HG03103 (cell line): Measurements from ENCODE around the gene ZMIZ1.

Source experiments
- ATAC-seq: cut with Tn5 transposase; IDR thresholded peaks from one replicate; pipeline ENCODE4 v1.9.1; 2021; ENCODE audit warnings: low read depth; ENCODE audit not compliant: unreplicated experiment

The ZMIZ1 gene

DNA sequence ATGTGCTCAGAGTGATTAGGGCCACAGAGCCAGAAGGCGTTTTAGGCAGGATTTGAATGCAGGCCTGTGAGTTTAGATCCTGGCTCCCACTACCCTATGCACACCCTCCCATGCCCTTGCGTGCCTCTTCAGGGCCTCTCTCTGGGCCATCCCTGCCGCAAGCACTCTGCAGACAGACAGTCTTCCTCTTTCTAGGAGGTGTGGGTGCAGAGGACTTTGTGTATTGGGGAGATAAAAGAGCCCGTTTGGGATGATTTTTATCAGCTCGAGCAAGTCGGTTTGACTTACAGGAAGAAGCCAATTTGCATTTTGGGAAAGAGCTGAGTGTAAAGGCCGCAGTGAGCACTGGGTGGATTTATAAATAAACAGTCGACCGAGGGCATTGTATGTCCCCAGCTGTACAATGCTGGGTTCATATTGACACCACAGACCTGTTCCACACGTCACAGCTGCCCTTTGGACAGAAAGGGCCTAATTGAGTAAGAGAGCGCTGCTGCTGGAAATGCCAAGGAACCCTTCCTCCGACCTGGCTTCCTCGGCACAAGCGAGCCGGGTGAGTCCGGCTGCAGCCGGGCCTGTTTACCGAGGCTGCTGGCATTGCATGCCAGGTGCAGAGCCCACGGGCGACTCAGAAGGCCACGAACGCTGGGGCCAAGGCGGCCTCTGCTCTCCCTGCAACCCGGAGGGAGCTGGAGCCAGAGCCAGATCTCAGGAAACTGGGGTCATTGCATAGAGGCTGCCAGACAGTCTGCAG lies 25.1 kb downstream of the ZMIZ1 start:
- ATAC-seq, result no peak

DNA sequence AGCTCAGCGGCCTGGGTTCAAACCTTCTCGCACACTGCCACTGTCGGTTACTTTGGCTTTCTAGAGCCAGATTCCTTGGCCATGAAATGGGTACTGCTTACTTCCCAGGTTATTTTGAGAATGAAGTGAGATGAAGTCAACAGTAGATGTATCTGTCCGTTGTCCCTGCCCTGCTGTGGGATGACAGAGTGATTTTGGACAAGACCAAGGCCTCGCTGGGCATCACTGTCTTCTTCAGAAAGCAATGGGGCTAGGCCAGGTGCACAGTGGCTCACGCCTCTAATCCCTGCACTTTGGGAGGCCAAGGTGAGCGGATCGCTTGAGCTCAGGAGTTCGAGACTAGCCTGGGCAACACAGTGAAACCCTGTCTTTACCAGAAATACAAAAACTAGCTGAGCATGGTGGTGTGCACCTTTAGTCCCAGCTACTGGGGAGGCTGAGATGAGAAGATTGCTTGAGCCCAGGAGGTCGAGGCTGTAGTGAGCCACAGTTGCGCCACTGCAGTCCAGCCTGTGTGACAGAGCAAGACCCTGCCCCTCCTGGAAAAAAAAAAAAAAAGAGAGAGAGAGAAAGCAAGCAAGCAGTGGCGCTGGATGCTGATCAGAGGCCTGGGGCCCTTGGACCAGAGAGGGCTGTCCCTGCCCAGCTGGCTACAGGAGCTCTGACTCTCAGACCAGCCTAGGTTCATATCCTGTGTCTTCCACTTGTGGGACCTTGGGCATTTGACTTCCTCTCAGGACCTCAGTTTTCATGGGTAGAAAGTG lies 25.8 kb downstream of the ZMIZ1 start:
- ATAC-seq, result no peak

DNA sequence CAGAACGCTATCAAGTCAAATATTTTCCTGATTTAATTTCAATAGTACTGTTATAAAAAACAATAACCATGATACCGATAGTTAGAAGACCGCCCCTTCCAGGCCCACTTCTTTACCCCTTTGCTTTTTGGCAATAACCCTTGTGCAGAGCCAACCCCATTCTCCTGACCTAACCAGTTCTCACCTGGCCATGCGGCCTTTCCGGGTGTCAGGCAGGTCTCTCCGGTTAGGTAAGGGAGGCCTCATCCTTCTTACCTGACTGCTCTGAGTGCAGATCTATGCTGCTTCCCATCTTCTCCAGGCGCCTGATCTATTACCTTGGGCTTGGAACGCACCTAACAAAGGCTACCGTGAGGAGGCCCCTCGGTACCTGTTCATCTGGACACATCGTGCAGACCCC lies 26.6 kb downstream of the ZMIZ1 start:
- no peak for ATAC-seq

DNA sequence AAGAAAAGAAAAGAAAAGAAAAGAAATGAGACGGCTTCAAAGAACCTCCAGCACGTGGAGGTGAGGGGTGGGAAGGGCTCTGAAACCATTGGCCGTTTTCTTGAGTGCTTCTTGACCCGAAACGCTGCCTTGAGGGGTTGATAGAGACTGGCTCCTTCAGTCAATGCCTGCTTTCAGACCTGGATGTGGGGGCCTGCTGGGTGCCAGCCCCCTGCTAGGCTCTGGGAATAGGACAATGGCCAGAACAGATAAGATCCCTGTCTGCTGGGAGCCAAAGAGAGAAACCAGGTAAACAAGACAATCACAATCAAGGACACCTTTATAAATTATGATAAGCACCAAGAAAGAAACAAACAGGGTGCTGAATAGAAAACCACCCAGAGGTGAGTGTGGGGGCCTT lies 27.7 kb downstream of the ZMIZ1 start:
- no peak for ATAC-seq

DNA sequence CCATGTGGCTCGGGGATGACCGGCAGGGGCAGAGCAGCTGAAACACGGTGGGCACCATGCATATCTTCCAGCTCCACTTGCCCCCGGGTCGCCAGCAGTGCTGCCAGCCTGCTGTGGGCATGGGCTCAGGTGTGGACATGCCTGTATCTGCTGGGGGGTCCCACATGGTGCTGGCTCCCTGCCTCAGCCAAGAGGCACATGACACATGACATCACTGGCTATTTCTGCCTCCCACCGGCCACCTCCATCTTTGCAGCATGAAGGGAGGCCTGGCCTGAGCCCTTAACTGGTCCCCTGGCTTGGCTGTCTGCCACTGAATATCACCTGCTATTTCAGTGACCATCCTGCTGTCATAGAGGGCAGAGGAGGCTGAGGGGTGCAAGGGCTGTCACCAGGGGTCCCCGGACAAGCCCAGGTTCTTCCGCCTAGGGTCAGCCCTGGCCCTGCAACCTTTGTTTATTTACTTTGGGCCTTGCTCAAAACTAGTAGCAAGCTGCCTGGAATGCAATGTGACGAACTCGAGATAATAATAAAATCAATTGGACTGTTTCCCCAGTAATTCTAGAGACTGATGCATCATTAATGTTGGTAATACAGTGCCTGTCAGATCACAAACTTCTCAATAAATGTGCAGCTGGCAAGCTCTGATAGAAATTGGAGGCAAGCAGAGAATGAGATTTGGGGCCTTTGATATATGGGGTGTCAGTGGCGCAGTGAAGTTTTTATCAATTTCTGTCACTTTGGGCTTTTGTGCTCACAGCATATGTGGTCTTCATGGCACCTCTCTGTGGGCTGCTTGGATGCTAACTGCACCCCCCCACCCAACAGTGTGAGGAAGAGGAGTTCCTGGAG lies 28.5 kb downstream of the ZMIZ1 start:
- ATAC-seq, result no peak

DNA sequence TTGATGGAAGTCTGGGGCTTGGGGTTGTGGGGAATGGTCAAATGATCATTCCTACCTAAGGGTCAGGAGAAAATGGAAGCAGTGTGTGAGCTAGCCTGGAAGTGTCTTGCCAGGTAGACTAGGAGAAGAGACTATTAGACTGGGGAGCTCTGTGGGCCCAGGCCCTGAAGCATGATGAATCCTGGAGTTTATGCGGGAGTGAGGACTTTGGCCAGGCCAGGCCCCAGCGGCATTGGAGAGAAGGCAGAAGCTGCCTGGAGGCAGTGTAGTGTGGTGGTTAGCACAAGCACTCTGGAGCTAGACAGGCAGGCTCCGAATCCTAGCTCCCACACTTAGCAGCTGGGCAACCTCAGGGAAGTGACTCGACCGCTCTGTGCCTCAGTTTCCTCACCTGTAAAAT lies 29.3 kb downstream of the ZMIZ1 start:
- ATAC-seq, result no peak

DNA sequence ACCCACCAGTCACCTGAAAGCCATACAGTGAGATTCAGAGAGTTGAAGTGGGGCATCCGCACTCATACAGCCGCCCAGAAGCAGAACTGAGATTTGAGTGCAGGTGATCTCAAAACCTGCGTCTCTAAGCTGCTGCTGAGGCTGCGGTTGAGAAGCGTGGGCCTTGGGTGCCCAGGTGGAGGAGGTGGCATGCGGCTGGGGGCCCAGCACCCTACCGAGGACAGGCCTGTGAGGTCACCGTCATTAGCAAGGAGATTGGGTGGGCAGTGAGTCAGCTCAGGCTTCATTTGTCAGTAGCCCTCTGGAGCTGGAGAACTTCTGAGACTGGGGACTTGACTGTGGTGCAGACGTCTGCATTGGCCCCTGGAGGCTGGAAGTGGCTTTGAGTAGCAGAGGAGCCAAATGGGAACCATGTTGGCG lies 29.8 kb downstream of the ZMIZ1 start:
- peak; percentile 78 for ATAC-seq

DNA sequence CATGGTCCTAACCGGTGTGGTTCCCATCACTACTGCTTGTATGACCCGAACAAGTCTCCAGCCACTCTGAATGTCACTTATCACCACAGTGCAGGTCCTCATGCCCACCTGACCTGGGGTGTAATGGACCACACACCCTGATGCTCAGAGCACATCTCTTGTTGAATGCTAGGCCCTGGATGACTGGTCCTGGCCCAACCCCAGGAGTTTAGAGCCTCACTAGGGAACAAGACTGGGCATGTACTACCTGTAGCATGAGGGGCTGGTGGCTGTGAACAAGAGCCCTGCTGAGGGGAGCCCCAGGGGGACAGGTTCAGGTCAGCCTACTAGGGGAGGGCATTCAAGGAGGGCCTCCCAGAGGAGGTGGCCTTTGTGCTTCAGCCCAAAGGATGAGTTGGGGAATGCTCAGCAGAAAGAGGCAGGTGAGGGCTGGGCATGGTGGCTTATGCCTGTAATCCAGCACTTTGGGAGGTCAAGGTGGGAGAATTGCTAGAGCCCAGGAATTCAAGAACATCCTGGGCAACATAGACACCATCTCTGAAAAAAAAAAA lies 31.2 kb downstream of the ZMIZ1 start:
- ATAC-seq, result no peak

DNA sequence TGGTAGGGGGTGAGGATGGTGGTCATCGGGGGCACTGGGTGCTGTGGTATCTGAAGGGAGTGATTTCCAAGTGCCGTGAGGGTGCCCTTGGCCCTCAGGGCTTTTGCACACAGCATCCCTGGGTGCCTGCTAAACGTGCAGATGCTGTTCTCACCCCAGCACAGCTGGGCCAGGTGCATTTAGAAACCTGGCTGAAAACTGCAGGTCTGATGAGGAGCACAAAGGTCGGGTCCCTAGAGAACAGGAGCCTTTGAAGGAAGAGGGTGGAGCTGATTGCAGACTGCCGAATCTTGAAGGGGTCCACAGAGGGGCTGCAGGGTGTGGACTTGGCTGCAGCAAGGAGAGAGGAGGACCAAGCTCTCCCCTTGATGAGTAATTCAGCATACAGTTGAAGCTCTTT lies 32.0 kb downstream of the ZMIZ1 start:
- no peak for ATAC-seq

DNA sequence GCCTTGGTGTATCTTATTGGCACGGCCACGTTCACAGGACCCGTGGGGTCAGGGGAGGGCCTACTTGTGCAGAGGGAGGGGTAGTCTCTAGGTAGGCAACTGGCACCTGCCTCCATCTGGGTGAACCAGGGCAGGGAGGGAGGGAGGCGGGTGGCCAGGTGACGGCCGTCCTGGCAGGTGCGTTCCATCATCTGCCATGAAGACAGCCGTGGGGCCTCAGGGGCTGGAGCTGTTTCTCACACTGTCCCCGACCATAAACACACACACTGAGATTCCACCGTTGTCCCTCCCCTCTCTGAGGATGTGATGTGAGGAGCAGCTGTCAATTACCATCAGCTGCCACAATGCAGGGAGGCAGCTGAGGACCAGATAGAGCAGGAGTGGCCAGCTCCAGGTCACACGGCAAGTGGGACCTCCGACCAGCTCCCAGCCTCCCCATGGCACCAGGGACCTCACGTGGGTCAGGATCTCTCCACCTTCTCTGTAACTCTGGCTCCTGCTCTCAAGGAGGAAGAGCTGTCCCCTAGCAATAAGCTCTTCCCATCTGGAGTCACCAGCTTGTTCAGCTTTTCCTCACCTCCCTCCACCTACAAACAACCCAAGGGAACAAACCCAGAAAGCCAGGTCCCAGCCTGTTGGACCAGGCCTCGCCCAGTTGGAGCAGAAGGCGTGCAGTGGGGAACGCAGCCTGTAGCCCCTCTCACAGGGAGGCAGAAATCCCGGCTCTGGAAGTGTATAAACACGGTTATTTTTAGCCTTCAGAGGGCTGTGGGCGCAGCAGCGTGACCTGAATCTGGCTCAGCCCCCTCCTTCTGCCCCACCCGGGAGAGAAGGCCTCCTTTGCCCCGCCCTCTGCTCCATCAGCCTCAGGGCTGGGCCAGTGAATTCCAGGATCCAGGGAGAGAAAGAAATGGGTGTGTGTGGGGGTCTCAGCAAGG lies 33.1 kb downstream of the ZMIZ1 start:
- no peak for ATAC-seq

DNA sequence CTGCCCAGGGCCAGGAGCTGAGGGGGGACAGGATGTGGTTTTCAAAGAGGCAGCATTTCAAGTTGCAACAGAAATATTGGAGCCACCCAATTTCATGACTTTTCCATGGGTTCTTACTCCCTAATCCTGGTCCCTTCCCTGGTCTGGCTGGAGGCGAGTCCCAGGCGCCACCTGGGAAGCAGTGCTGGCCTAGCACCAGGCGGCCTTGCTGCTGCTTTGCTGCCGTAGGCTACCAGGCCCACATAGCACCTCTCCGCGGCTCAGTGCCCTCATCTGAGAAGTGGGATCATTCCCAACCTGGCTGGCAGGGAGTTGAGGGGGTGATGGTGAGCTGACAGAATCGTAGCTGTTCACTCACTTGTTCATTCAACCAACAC lies 33.7 kb downstream of the ZMIZ1 start:
- no peak for ATAC-seq

DNA sequence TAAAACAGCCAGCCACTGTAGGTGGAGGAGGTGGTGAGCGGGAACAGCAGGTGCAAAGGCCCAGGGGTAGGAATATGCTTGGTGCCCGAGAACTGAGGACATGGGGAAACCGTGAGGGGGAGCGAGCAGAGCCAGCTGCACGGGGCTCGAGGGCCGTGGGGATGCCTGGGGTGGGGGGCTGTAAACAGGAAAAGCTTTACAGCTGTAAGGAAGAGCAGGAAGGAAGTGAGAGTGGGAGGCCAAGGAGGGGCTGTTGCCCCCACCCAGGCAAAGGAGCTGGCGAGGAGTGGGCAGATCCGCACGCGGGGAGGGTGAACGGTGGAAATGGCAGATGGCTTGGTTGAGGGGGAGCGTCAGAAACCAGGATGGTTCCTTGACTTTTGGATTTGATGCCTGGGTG lies 34.4 kb downstream of the ZMIZ1 start:
- no peak for ATAC-seq

DNA sequence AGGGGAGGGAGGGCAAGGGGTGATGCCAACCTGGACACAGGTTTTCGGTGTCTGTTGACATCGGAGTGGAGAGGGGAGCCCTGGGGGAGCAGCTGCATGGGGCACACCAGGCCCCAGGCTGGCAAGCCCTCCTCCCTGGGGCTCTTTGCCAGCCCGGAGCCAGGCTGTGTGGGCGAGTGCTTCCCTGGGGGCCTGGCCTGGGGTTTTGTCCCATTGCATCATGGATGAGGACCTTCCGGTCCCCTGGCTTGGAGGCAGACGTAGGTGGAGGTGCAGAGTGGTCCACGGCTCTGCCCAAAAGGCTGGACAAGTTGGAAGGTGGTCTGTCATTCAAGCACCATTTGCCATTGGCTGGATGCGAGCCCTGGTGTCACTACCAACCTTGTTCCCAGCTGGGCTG lies 34.8 kb downstream of the ZMIZ1 start:
- no peak for ATAC-seq

DNA sequence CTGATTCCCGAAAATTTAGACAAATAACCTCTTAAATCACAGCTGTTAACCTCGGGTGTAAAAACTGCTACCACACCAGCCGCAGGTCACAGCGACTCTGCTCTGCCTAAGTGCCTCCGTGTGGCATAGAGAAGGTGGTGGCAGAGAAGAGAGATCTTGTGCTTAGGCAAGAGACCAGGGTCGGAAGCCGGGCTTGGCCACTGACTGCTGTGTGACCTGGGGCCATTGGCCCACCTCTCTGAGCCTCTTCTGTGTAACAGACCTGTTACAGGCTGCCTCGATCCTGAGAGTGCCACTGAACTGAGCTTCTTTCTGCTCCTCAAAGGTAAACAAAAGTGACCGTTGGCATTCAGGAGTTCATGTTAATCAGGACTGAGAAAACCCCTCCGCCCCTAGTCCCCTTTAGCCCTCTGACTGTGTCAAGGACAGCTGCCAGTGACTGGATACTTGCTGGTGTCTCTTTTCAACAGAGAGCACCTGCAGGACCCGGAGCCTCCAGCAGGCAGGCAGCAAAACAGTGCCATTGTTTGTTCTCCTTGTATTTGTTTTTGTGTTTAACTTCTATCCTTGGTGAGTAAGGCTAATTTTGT lies 36.5 kb downstream of the ZMIZ1 start:
- no peak for ATAC-seq

DNA sequence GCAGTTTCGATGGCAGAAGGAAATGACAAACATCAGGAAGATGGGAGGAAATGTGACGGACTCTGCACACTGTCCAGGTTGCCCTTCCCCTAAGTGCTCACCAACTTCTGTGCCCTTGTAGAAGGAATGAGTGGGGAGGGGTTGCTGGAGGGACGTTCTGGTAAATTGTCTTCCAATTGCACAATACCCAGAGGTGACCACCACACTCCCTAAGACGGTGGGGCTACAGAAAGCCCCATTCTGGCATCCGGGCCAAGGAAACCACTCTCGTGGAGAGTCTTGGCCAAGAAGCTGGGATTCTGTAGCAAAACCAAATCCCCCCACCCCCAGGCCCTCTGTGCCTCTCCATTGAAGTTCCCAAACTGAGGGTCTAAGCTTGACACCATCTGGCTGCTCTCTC lies 37.1 kb downstream of the ZMIZ1 start:
- no peak for ATAC-seq

DNA sequence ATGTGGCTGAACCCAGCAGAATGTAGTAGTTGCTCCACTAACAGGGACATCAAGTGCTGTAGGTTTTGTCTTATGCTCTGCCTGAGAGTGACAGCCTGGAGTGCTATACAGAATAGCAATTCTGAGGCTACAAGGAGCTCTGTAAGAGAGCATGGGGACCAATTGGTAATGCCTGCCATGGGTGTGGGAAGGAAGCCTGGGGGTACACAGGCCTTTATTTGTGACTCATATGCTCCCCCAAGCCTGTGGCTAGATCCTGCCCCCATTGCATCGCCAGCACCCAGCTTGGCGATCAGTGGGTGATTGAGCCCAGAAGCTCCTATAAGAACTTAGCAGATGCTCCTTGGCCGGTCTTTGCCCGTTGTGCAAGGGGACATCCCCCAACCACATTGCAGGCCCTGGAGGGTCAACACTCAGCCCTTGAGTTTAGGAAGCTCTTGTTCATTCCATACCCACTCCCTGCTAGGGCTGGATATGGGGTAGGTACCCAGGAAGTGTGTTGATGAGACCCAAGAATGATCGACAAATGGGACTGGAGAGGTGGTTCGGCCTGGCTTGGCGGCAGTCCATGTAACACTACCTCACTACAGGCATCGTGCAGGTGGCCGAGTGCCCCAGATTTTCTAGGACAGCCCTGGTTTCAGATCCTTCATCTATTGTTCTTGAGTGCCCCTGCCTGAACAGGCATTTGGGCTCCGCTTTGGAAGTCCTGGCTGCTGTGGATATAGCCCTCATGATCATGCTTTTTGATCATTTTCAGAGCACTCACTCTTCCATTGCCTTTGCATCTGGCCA lies 37.7 kb downstream of the ZMIZ1 start:
- ATAC-seq, result no peak

DNA sequence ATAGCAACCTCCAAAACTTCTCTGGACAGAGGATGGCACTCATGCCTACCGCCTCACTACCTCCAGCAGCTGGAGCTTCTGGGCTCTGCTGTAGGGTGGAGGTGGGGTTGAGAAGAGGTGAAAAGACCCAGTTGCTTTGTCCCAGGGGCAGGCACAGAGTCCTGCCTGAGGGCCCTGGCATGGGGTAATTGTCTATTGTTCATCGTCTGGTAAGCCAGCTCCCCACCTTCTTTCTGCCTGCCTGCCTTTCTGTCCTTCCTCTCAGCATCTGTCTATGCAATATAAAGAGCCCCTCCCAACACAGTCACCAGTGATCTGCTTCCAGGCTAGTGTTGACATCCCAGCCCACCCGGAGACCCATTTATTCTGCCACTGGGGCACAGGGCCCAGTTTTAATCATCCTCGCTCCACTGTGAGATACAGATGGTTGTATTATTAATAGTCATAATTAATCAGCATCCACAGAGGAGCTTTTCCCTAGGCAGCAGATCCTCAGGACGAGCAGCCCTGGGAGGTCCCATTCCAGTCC lies 39.0 kb downstream of the ZMIZ1 start:
- ATAC-seq, result no peak

DNA sequence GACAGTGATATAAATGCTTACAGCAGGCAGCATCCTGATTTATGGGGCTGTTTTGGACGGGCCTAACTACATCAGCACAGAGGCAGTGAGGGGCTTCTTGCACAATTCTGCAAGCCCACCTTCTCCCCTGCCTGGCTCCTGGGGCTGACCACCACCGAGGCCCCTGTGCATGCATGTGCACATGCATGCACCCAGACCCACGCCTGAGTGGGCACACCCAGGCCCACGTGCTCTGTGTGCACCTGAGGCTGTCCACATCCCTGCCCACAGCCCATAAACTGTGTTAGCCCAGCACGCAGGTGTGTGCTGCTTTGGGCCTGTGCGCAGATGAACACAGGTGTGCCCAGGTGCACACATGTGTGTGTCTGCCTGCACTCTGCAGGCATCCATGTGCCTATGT lies 40.0 kb downstream of the ZMIZ1 start:
- no peak for ATAC-seq

DNA sequence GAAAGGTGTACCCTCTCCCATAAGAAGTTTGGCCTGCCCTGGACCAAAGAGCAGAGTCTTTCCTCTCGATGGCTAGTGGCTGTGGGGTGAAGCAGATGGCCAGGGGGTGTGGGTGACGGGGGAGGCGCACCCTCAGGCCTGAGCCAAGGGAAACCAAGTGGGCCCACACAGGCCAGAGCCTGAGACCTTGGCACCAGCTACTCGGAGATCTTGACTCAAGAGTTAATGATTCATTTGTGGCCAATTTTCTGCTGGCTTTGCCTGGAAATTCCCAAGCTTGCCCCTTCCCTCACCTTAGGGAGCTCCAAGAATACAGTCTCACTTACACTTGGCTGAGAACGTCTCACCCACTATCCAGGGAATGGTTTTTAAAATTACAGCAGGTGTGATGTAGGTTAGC lies 42.7 kb downstream of the ZMIZ1 start:
- no peak for ATAC-seq
